ENCODE measurements around the gene PLPPR3.

Gene PLPPR3

DNA sequence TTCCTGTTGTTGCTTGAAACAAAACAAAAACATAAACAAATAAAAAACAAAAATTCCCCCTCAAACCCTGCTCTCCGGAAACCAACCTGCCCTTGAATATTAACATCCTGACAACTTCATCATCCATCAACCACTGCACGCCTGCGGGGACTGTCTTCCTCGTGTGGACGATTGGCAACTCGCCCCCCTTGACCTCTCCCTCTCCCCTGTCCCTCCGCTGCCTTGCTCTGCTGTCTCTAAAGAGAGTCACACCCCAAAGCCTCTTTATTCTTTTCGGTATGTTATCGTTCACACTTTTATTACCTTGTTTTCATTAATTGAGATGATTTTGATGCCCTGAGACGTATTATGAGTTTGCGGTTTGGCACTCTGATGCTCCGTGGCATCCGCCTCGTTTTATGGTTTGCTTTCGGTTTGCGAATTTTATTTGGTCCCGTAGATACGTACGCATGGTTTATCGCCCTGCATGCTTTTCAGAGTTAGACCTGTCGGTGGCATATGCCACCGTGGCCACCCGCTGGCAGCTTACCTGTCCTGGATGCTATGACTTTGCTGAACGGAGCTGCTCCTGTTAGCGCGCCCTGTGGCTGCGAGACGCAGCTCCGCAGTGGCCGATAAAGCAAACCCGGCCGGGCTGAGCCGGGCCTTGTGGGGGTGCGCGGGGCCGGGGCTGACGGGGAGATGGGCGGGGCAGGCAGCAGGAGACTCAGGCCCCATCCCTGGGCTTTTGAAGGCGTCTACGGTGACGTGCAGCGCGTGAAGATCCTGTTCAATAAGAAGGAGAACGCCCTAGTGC lies 13.9 kb downstream of the PLPPR3 start:
- Histone ChIP-seq H3K36me3 (ENCODE audit: control insufficient read depth, insufficient read depth, low read length) (peaks cover 44% of the 10 kb centered on the region), H3K4me3 (ENCODE audit: low read length) (no peak overlapping the region), H3K27me3 (ENCODE audit: control insufficient read depth, insufficient read depth, low read length) (no peaks in the 10 kb centered on the region)

DNA sequence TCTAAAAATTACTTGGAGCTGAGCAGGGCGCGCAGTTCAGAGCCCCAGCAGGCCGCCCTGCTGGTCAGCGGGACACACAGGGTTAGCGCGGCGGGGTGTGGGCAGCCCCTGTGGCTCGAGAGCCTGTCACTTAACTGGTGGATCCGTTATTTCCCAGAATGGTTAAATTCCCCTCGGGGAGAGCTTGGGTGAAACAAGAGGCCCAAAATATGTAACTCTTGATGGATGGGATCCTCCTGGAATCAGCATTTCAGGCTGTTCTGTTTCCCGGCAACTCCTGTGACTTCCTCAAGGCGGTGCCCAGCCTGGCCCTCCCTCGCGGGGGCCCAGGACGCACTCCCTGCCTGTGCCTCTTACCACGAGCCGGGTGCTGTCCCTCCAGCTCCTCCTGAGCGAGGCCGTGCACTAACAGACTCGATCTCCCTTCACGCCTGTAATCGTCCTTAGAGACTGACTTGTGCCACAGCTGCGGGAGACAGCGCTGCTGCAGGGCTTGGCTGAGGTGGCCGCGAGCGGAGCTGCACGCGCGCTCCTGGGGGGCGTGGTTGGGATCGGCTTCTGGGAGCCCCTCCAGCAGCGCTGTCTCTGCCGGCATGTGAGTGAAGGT lies 14.8 kb downstream of the PLPPR3 start:
- Histone ChIP-seq H3K9ac (ENCODE audit: low read length) (no peak overlapping the region), H3K9me3 (ENCODE audit: control insufficient read depth, low read length) (no peaks in the 10 kb centered on the region), H3K36me3 (ENCODE audit: control insufficient read depth, insufficient read depth, low read length) (peaks cover 44% of the 10 kb centered on the region), H3K27me3 (ENCODE audit: control insufficient read depth, insufficient read depth, low read length) (no peaks in the 10 kb centered on the region), H3K4me1 (ENCODE audit: control insufficient read depth, insufficient read depth, low read length) (peaks cover 7% of the 10 kb centered on the region), H3K4me3 (ENCODE audit: low read length) (no peak overlapping the region)

More for the DNA sequence above, 13.9 kb downstream of the PLPPR3 start:
- no peak overlapping the region for H3K9ac ChIP-seq (ENCODE audit: low read length)
- H3K9me3 ChIP-seq (ENCODE audit: control insufficient read depth, low read length): no peaks in the 10 kb centered on the region
- no peaks in the 10 kb centered on the region for H3K4me1 ChIP-seq (ENCODE audit: control insufficient read depth, insufficient read depth, low read length)

- Histone ChIP-seq H3K9ac (ENCODE audit: low read length) (no peak overlapping the region), H3K4me3 (ENCODE audit: low read length) (no peak overlapping the region), H3K9me3 (ENCODE audit: control insufficient read depth, low read length) (no peaks in the 10 kb centered on the region), H3K4me1 (ENCODE audit: control insufficient read depth, insufficient read depth, low read length) (peaks cover 18% of the 10 kb centered on the region), H3K27me3 (ENCODE audit: control insufficient read depth, insufficient read depth, low read length) (no peaks in the 10 kb centered on the region), H3K36me3 (ENCODE audit: control insufficient read depth, insufficient read depth, low read length) (peaks cover 44% of the 10 kb centered on the region)
Observed at GRCh38 chr19:805600-806550, 15.9 kb downstream of the PLPPR3 start.

- Histone ChIP-seq H3K4me3 (ENCODE audit: low read length) (no peak overlapping the region), H3K9ac (ENCODE audit: low read length) (no peak overlapping the region), H3K27me3 (ENCODE audit: control insufficient read depth, insufficient read depth, low read length) (no peaks in the 10 kb centered on the region), H3K36me3 (ENCODE audit: control insufficient read depth, insufficient read depth, low read length) (peaks cover 39% of the 10 kb centered on the region), H3K9me3 (ENCODE audit: control insufficient read depth, low read length) (no peaks in the 10 kb centered on the region), H3K4me1 (ENCODE audit: control insufficient read depth, insufficient read depth, low read length) (peaks cover 25% of the 10 kb centered on the region)
Observed at GRCh38 chr19:805166-805551, 16.6 kb downstream of the PLPPR3 start.

DNA sequence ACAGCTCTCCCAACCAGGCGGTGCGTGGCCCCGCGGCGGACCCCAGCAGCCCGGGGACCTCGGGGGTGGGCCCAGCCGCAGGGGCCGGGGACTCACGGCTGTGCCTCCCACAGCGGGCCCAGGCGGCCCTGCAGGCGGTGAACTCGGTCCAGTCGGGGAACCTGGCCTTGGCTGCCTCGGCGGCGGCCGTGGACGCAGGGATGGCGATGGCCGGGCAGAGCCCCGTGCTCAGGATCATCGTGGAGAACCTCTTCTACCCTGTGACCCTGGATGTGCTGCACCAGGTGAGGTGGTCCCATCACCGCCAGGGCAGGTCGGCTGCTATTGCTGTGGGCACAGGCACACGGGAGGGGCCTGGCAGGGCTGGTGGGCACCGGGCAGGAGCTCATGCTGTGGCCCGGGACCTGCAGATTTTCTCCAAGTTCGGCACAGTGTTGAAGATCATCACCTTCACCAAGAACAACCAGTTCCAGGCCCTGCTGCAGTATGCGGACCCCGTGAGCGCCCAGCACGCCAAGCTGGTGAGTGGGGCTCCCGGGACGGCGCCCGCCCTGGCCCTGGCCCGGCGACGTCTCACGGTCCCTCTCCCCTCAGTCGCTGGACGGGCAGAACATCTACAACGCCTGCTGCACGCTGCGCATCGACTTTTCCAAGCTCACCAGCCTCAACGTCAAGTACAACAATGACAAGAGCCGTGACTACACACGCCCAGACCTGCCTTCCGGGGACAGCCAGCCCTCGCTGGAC lies 17.2 kb downstream of the PLPPR3 start:
- Histone ChIP-seq H3K27me3 (ENCODE audit: control insufficient read depth, insufficient read depth, low read length) (no peaks in the 10 kb centered on the region), H3K9ac (ENCODE audit: low read length) (no peak overlapping the region), H3K4me1 (ENCODE audit: control insufficient read depth, insufficient read depth, low read length) (peaks cover 31% of the 10 kb centered on the region), H3K36me3 (ENCODE audit: control insufficient read depth, insufficient read depth, low read length) (peaks cover 36% of the 10 kb centered on the region), H3K9me3 (ENCODE audit: control insufficient read depth, low read length) (no peaks in the 10 kb centered on the region), H3K4me3 (ENCODE audit: low read length) (no peak overlapping the region)

GRCh38 chr19:803686-804418 lies 17.9 kb downstream of the PLPPR3 start:
- peaks cover 36% of the 10 kb centered on the region for H3K36me3 ChIP-seq (ENCODE audit: control insufficient read depth, insufficient read depth, low read length)
- H3K27me3 ChIP-seq (ENCODE audit: control insufficient read depth, insufficient read depth, low read length): no peaks in the 10 kb centered on the region
- H3K4me3 ChIP-seq (ENCODE audit: low read length): no peak overlapping the region
- no peaks in the 10 kb centered on the region for H3K9me3 ChIP-seq (ENCODE audit: control insufficient read depth, low read length)
- no peak overlapping the region for H3K9ac ChIP-seq (ENCODE audit: low read length)
- H3K4me1 ChIP-seq (ENCODE audit: control insufficient read depth, insufficient read depth, low read length): peaks cover 38% of the 10 kb centered on the region

DNA sequence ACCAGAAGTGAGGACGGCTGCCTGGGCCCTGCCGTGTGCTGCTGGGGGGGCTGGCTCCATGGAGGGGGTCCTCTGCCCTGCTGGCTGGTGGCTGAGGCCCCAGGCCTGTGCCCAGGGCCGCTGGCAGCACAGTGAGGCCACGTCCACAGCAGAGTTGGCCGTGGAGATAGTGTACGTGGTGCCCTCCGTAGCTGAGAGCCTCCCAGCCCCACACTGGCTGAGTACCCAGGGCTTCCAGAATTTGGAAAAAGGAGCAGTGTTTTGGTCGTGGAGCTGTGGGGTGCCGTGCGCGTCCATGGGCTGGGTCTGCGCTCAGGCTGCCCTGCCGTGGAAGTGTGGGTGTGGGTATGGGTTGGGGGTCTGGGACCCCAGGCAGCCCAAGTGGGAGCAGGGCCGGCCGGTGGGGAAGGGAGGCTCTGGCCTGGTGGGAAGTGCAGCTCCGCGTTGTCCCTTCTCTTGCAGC lies 18.6 kb downstream of the PLPPR3 start:
- Histone ChIP-seq H3K9ac (ENCODE audit: low read length) (no peak overlapping the region), H3K36me3 (ENCODE audit: control insufficient read depth, insufficient read depth, low read length) (peaks cover 36% of the 10 kb centered on the region), H3K4me3 (ENCODE audit: low read length) (no peak overlapping the region), H3K27me3 (ENCODE audit: control insufficient read depth, insufficient read depth, low read length) (no peaks in the 10 kb centered on the region), H3K4me1 (ENCODE audit: control insufficient read depth, insufficient read depth, low read length) (peaks cover 40% of the 10 kb centered on the region), H3K9me3 (ENCODE audit: control insufficient read depth, low read length) (no peaks in the 10 kb centered on the region)

- H3K4me3 ChIP-seq (ENCODE audit: low read length): no peak overlapping the region
- peaks cover 31% of the 10 kb centered on the region for H3K36me3 ChIP-seq (ENCODE audit: control insufficient read depth, insufficient read depth, low read length)
Observed at GRCh38 chr19:802498-803098, 19.2 kb downstream of the PLPPR3 start.

GRCh38 chr19:801861-802497 lies 19.8 kb downstream of the PLPPR3 start:
- no peaks in the 10 kb centered on the region for H3K9me3 ChIP-seq (ENCODE audit: control insufficient read depth, low read length)
- H3K27me3 ChIP-seq (ENCODE audit: control insufficient read depth, insufficient read depth, low read length): no peaks in the 10 kb centered on the region
- H3K4me1 ChIP-seq (ENCODE audit: control insufficient read depth, insufficient read depth, low read length): peaks cover 40% of the 10 kb centered on the region
- peaks cover 24% of the 10 kb centered on the region for H3K36me3 ChIP-seq (ENCODE audit: control insufficient read depth, insufficient read depth, low read length)
- H3K9ac ChIP-seq (ENCODE audit: low read length): peak overlapping the region; percentile 34
- H3K4me3 ChIP-seq (ENCODE audit: low read length): no peak overlapping the region

More at GRCh38 chr19:802498-803098, 19.2 kb downstream of the PLPPR3 start:
- H3K9me3 ChIP-seq (ENCODE audit: control insufficient read depth, low read length): no peaks in the 10 kb centered on the region
- H3K27me3 ChIP-seq (ENCODE audit: control insufficient read depth, insufficient read depth, low read length): no peaks in the 10 kb centered on the region
- peaks cover 40% of the 10 kb centered on the region for H3K4me1 ChIP-seq (ENCODE audit: control insufficient read depth, insufficient read depth, low read length)
- H3K9ac ChIP-seq (ENCODE audit: low read length): no peak overlapping the region

GRCh38 chr19:801030-801860 lies 20.5 kb downstream of the PLPPR3 start:
- H3K4me3 ChIP-seq (ENCODE audit: low read length): no peak overlapping the region
- peaks cover 40% of the 10 kb centered on the region for H3K4me1 ChIP-seq (ENCODE audit: control insufficient read depth, insufficient read depth, low read length)
- H3K36me3 ChIP-seq (ENCODE audit: control insufficient read depth, insufficient read depth, low read length): peaks cover 24% of the 10 kb centered on the region
- no peaks in the 10 kb centered on the region for H3K9me3 ChIP-seq (ENCODE audit: control insufficient read depth, low read length)
- H3K27me3 ChIP-seq (ENCODE audit: control insufficient read depth, insufficient read depth, low read length): no peaks in the 10 kb centered on the region
- peak overlapping the region; percentile 34 for H3K9ac ChIP-seq (ENCODE audit: low read length)

All from mucosa of stomach (tissue), 1 donor.